Spinal cord (tissue), 10 donors: ENCODE results near the gene MRS2. TPM values are rescaled to one million over a fixed set of nuclear protein-coding genes. Genes with fewer than 3 reads are reported as not detected.
"Not testable (repeated sequence)": the region's sequence is repeated elsewhere in the genome, so short reads cannot be mapped to it uniquely, and the experiment has no call there.

Source experiments
- DNase-seq, 6 donors: peaks; one replicate each; pipeline versions ENCODE4 v3.0.0 to v3.0.0-alpha.2; 2013 to 2015; ENCODE audit warnings: low spot score in 6 of 6, low read depth in 4 of 6
- H3K27ac ChIP-seq: one replicate; pipeline ENCODE4 v1.5.1; 2013; ENCODE audit warnings: low read depth, low read length, control low read depth
- H3K27me3 ChIP-seq: one replicate; pipeline ENCODE4 v1.6.1; 2013; ENCODE audit warnings: low read length; ENCODE audit not compliant: control insufficient read depth, insufficient read depth
- H3K36me3 ChIP-seq: one replicate; pipeline ENCODE4 v1.6.1; 2013; ENCODE audit warnings: low read length; ENCODE audit not compliant: control insufficient read depth, insufficient read depth
- H3K4me1 ChIP-seq: one replicate; pipeline ENCODE4 v1.6.1; 2013; ENCODE audit warnings: low read length; ENCODE audit not compliant: control insufficient read depth, insufficient read depth
- H3K4me3 ChIP-seq: one replicate; pipeline ENCODE4 v1.5.1; 2013; ENCODE audit warnings: low read depth, low read length, control low read depth
- H3K9me3 ChIP-seq: one replicate; pipeline ENCODE4 v1.6.1; 2013; ENCODE audit warnings: low read length; ENCODE audit not compliant: control insufficient read depth, insufficient read depth
- WGBS: methylation state at CpG from one replicate; pipeline ENCODE4 v1.1.5; 2013; ENCODE audit warnings: missing lambda C conversion rate; ENCODE audit not compliant: insufficient coverage; 5-methylcytosine and 5-hydroxymethylcytosine counted together
- polyA plus RNA-seq, 2 donors: library from polyadenylated mRNA; unstranded; fragments of 120-200 nt; gene quantifications; one replicate each; pipeline ENCODE4 v1.2.1, GENCODE V29; 2013; ENCODE audit not compliant: insufficient read length in 2 of 2
- total RNA-seq, 2 donors: library from RNA; depleted of rRNA in 1 of 2; stranded (reverse); fragments of 120-200 nt in 1 of 2; fragments of >200 nt in 1 of 2; gene quantifications; one replicate each; pipeline versions ENCODE4 v1.2.3 to v1.2.4, GENCODE V29; 2013 to 2014
- donor health status: healthy.

The MRS2 gene
- total and polyA plus RNA-seq, 4 donors = 20.7 to 25.4 (median 22.7) TPM

DNA sequence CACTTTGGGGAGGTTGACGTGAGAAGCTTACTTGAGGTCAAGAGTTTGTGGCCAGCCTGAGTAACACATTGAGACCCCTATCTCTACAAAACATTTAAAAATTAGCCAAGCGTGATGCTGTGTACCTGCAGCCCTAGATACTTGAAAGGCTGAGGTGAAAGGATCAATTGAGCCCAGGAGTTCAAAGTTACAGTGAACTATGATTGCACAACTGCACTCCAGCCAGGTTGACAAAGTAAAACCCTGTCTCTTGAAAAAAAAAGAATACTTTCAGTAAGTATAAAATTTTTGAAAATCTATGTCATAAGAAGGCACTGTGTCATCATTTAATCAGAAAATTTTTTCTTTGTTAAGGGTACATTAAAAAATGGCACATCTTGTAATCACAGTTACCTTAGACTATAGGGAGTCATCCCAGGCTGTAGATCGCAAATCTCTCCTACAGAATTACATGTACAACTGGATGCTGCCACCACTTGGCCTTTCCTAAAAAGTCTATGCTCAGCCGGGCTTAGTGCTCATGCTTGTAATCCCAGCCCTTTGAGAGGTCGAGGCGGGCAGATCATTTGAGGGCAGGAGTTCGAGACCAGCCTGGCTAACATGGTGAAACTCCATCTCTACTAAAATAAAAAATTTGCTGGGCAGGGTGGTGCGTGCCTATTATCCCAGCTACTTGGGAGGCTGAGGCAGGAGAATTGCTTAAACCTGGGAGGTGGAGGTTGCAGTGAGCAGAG, 17.0 kb upstream of the MRS2 start:
- Histone ChIP-seq H3K9me3 (no peaks in the 10 kb centered on the region), H3K27ac (no peak overlapping the region), H3K4me3 (no peak overlapping the region), H3K4me1 (peaks cover 4% of the 10 kb centered on the region), H3K36me3 (no peaks in the 10 kb centered on the region), H3K27me3 (no peaks in the 10 kb centered on the region)
- DNase-seq = no peak
- WGBS = 92% methylated on average over 4 of the region's 8 CpGs

- WGBS = no CpG with 5 or more reads among the region's 1 CpG
- Histone ChIP-seq H3K4me3 (no peak overlapping the region), H3K36me3 (no peaks in the 10 kb centered on the region), H3K27ac (no peak overlapping the region), H3K27me3 (no peaks in the 10 kb centered on the region), H3K9me3 (no peaks in the 10 kb centered on the region), H3K4me1 (peaks cover 4% of the 10 kb centered on the region)
- no peak for DNase-seq
These were observed 14.9 kb upstream of the MRS2 start for GRCh38 chr6:24387818-24388217.

DNA sequence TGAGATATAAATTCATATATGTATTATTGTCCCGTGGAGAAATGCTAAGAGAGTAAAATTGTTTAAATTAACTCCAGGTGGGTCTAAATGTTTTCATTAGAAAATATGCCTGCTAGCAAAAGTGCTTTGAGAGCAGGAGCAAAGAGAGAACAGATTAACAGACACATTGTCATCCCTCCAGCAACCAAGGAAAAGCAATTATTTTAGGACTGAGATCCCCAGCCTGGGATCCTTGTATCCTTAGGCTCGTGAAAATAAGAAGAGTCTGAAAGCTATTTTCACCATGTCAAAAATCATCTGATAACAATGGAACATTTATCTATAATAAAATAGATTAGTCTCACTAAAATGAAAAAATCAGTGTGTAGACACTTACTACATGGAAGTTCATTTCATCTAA, 11.5 kb upstream of the MRS2 start:
- peak in 1 of 6 donors; percentile 12 for DNase-seq
- Histone ChIP-seq H3K27ac (no peak overlapping the region), H3K4me1 (peaks cover 4% of the 10 kb centered on the region), H3K36me3 (no peaks in the 10 kb centered on the region), H3K9me3 (no peaks in the 10 kb centered on the region), H3K27me3 (no peaks in the 10 kb centered on the region), H3K4me3 (no peak overlapping the region)
- no CpG with 5 or more reads among the region's 2 CpGs for WGBS

DNA sequence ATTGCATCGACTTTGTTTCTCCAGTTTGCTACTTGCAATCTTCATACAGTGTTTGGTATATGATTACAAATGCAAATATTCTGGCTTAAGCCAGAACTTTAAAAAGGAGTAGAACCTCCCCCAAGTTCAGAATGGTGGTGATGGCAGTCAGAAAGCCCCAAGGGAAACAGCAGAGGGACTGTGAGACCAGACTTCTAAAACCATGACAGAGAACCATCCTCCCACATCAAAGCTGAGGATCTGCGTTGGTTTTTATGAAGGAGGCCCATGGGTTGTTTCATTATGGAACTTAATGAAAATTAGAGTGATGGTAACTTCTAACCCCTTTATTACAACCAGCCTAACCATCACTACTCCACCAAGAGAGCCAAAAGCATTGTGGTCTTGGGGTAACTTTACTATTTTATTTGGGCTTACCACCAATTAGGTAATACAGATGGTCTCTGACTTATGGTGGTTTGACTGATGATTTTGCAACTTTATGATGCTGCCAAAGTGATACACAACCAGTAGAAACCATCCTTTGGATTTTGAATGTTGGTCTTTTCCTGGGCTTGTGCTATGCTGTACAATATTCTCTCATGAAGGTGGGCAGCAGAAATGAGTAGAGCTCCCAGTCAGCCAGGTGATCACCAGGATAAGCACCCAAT, 10.9 kb upstream of the MRS2 start:
- Histone ChIP-seq H3K27me3 (no peaks in the 10 kb centered on the region), H3K36me3 (no peaks in the 10 kb centered on the region), H3K4me1 (peaks cover 4% of the 10 kb centered on the region), H3K9me3 (no peaks in the 10 kb centered on the region), H3K27ac (no peak overlapping the region), H3K4me3 (no peak overlapping the region)
- DNase-seq = no peak
- WGBS = no CpG with 5 or more reads among the region's 2 CpGs

DNA sequence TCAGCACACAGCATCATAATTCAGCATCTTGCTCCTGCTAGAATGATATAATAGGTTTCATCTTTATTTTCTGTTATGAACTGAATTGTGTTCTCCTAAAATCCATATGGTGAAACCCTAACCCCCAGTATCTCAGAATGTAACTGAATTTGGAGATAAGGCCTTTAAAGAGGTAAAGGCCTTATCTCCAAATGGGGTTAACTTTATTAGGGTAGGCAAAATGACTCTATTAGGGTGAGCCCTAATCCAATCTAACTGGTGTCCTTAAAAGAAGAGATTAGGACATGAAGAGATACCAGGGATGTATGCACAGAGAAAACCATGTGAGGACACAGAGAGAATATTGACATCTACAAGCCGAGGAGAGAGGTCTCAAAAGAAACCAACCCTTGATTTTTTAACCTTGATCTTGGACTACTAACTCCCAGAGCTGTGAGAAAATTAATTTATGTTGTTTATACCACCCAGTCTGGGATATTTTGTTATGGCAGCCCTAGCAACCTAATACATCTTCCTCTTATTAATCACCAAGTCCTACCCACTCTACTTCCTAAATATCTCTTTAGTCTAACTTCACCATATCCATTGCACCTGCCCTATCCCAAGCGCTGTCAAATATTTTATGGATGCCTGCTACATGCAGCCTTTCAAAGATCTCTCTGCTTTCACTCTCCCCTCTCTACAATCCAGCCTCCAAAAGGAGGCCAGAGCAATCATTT, 8.5 kb upstream of the MRS2 start:
- 100% methylated on average over 1 of the region's 2 CpGs for WGBS

DNA sequence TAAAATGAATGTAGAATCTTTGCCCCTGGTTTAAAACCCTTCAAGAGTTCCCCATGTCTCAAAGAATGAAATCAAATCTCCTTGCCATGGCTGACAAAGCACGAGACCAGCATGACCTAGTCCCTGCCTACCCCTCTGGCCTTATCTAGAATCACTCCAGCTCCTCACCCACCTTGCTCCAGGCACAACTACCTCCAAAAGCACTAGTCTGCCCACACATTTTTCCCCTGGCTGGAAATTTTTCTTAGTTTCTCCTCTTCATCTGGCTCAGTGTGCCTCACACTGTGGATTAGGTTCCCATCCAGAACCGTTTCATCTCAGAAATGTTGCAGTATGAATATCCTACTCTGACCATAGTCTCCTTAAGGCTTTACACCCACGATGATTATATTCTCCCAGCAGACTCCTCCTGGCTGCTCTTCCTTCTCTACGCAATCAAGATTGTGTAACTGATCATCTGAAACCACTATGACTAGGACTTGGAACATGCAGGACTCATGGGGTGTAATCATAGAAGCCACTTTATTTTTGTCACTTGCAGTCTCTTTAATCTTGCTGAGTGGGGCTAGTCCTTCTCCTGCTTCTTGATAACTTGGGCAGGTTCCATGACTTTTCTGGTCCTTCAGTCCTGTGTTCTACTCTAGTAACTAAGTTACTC, 7.8 kb upstream of the MRS2 start:
- H3K4me3 ChIP-seq = no peak overlapping the region
- no peaks in the 10 kb centered on the region for H3K27me3 ChIP-seq
- H3K27ac ChIP-seq = no peak overlapping the region
- 91% methylated on average over 3 of the region's 4 CpGs for WGBS
- H3K36me3 ChIP-seq = no peaks in the 10 kb centered on the region
- no peaks in the 10 kb centered on the region for H3K9me3 ChIP-seq
- H3K4me1 ChIP-seq = no peaks in the 10 kb centered on the region
- no peak for DNase-seq

More for the DNA sequence above, 8.5 kb upstream of the MRS2 start:
- Histone ChIP-seq H3K9me3 (no peaks in the 10 kb centered on the region), H3K4me1 (peaks cover under 1% of the 10 kb centered on the region), H3K36me3 (no peaks in the 10 kb centered on the region), H3K27ac (no peak overlapping the region), H3K4me3 (no peak overlapping the region), H3K27me3 (no peaks in the 10 kb centered on the region)
- no peak for DNase-seq

GRCh38 chr6:24396824-24397223, 5.9 kb upstream of the MRS2 start:
- H3K27me3 ChIP-seq = no peaks in the 10 kb centered on the region
- H3K4me3 ChIP-seq = no peak overlapping the region
- H3K27ac ChIP-seq = no peak overlapping the region
- no peaks in the 10 kb centered on the region for H3K9me3 ChIP-seq
- H3K36me3 ChIP-seq = no peaks in the 10 kb centered on the region
- no peak for DNase-seq
- WGBS = no CpG with 5 or more reads among the region's 1 CpG
- H3K4me1 ChIP-seq = no peaks in the 10 kb centered on the region

GRCh38 chr6:24397631-24398030, 5.1 kb upstream of the MRS2 start:
- Histone ChIP-seq H3K27ac (no peak overlapping the region), H3K36me3 (no peaks in the 10 kb centered on the region), H3K27me3 (no peaks in the 10 kb centered on the region), H3K4me1 (no peaks in the 10 kb centered on the region), H3K4me3 (no peak overlapping the region), H3K9me3 (no peaks in the 10 kb centered on the region)
- no CpG with 5 or more reads among the region's 1 CpG for WGBS
- no peak for DNase-seq

- H3K36me3 ChIP-seq, H3K4me1 ChIP-seq, H3K9me3 ChIP-seq, H3K27ac ChIP-seq, H3K4me3 ChIP-seq, DNase-seq, H3K27me3 ChIP-seq: not testable (repeated sequence)
- WGBS = 19% methylated on average over 3 of the region's 17 CpGs
These were observed 2.4 kb upstream of the MRS2 start for GRCh38 chr6:24400045-24401039.
